Ishikawa (cell line): ENCODE measurements around the gene PLA2R1.

Source experiments
- CEBPB ChIP-seq: IDR thresholded peaks from 2 replicates; pipeline ENCODE4 v1.6.1; 2012
- EGR1 ChIP-seq: IDR thresholded peaks from 2 replicates; pipeline ENCODE4 v1.6.1; 2012
- EP300 ChIP-seq: IDR thresholded peaks from 2 replicates; pipeline ENCODE4 v1.6.1; 2012; ENCODE audit warnings: borderline replicate concordance
- FOXM1 ChIP-seq: IDR thresholded peaks from 2 replicates; pipeline ENCODE4 v1.6.1; 2012; ENCODE audit warnings: low read depth, borderline replicate concordance
- MAX ChIP-seq: IDR thresholded peaks from 2 replicates; pipeline ENCODE4 v1.6.1; 2012
- NFIC ChIP-seq: IDR thresholded peaks from 2 replicates; pipeline ENCODE4 v1.6.1; 2012
- RAD21 ChIP-seq: IDR thresholded peaks from 2 replicates; pipeline ENCODE4 v1.6.1; 2012; ENCODE audit warnings: low read depth
- REST ChIP-seq: IDR thresholded peaks from 2 replicates; pipeline ENCODE4 v1.6.1; 2012; ENCODE audit warnings: low read depth, mild to moderate bottlenecking
- TAF1 ChIP-seq: IDR thresholded peaks from 2 replicates; pipeline ENCODE4 v1.6.1; 2012; ENCODE audit warnings: low read depth, mild to moderate bottlenecking
- TCF12 ChIP-seq: IDR thresholded peaks from 2 replicates; pipeline ENCODE4 v1.6.1; 2012; ENCODE audit warnings: low read depth
- TEAD4 ChIP-seq: IDR thresholded peaks from 2 replicates; pipeline ENCODE4 v1.6.1; 2012
- USF1 ChIP-seq: IDR thresholded peaks from 2 replicates; pipeline ENCODE4 v1.6.1; 2012
- YY1 ChIP-seq: IDR thresholded peaks from 2 replicates; pipeline ENCODE4 v1.6.1; 2012; ENCODE audit warnings: low read depth
- ZBTB7A ChIP-seq: IDR thresholded peaks from 2 replicates; pipeline ENCODE4 v1.6.1; 2012; ENCODE audit warnings: low read depth

The PLA2R1 gene

GRCh38 chr2:160010361-160011145 lies 51.9 kb downstream of the PLA2R1 start:
- TF ChIP-seq CEBPB (no peak), ZBTB7A (no peak), EGR1 (no peak), TEAD4 (no peak), MAX (no peak), EP300 (no peak), FOXM1 (no peak)

- no peak for TF ChIP-seq TAF1
- TF ChIP-seq FOXM1, result no peak
- TF ChIP-seq USF1, result no peak
- no peak for TF ChIP-seq NFIC
- TF ChIP-seq TCF12, result no peak
- TF ChIP-seq EP300, result no peak
- no peak for TF ChIP-seq CEBPB
- TF ChIP-seq EGR1, result no peak
Observed at GRCh38 chr2:160007111-160007510, 55.3 kb downstream of the PLA2R1 start.

- TF ChIP-seq EGR1 (no peak), CEBPB (no peak), ZBTB7A (no peak), USF1 (no peak), EP300 (no peak), TCF12 (no peak), TEAD4 (no peak), FOXM1 (no peak), RAD21 (no peak), REST (no peak), NFIC (no peak)
Observed at GRCh38 chr2:160006475-160006874, 55.9 kb downstream of the PLA2R1 start.

- TF ChIP-seq RAD21 (no peak), FOXM1 (no peak), MAX (no peak)
Observed at GRCh38 chr2:160005908-160006307, 56.5 kb downstream of the PLA2R1 start.

- TF ChIP-seq REST (no peak), EP300 (no peak), YY1 (no peak)
Observed at GRCh38 chr2:160005476-160005875, 56.9 kb downstream of the PLA2R1 start.

GRCh38 chr2:159998961-159999360 lies 63.5 kb downstream of the PLA2R1 start:
- no peak for TF ChIP-seq REST
- peak; percentile 50 for TF ChIP-seq RAD21
- TF ChIP-seq TAF1, result no peak
